HepG2 (cell line): ENCODE measurements around the gene HS6ST1. TPM values are rescaled to one million over a fixed set of nuclear protein-coding genes. Genes with fewer than 3 reads are reported as not detected.

Source experiments
- AKAP8 ChIP-seq: sonication (generic); formaldehyde crosslinking; IDR thresholded peaks from 2 replicates; pipeline ENCODE4 v1.5.1; 2020; ENCODE audit warnings: mild to moderate bottlenecking, missing genetic modification reagents
- HNF4A ChIP-seq: sonication (generic); formaldehyde crosslinking; IDR thresholded peaks from 2 replicates; pipeline ENCODE4 v1.4.0; 2020; ENCODE audit warnings: missing genetic modification reagents
- ISL2 ChIP-seq: sonication (generic); formaldehyde crosslinking; IDR thresholded peaks from 2 replicates; pipeline ENCODE4 v1.5.0; 2020; ENCODE audit warnings: missing genetic modification reagents
- MIXL1 ChIP-seq: IDR thresholded peaks from 2 replicates; pipeline ENCODE4 v1.6.1; 2016
- MTF2 ChIP-seq: sonication (generic); formaldehyde crosslinking; IDR thresholded peaks from 2 replicates; pipeline ENCODE4 v1.5.0; 2020; ENCODE audit warnings: missing genetic modification reagents, borderline replicate concordance
- NR2F6 ChIP-seq, 2 experiments: IDR thresholded peaks; 2 replicates each; pipeline ENCODE4 v1.6.1; 2016; ENCODE audit warnings: antibody characterized with exemption in 1 of 2, mild to moderate bottlenecking in 1 of 2
- PHF21A ChIP-seq: sonication (generic); formaldehyde crosslinking; IDR thresholded peaks from 2 replicates; pipeline ENCODE4 v1.5.0; 2020; ENCODE audit warnings: mild to moderate bottlenecking, missing genetic modification reagents
- RXRB ChIP-seq: IDR thresholded peaks from 2 replicates; pipeline ENCODE4 v1.6.1; 2016; ENCODE audit warnings: borderline replicate concordance, missing genetic modification reagents, missing compliant biosample characterization
- SRY ChIP-seq: sonication (generic); formaldehyde crosslinking; IDR thresholded peaks from 2 replicates; pipeline ENCODE4 v1.8.0; 2022; ENCODE audit warnings: mild to moderate bottlenecking, missing genetic modification reagents
- YEATS2 ChIP-seq: sonication (generic); formaldehyde crosslinking; IDR thresholded peaks from 2 replicates; pipeline ENCODE4 v1.4.0; 2020; ENCODE audit warnings: missing genetic modification reagents, borderline replicate concordance
- ZMYM4 ChIP-seq: sonication (generic); formaldehyde crosslinking; IDR thresholded peaks from 2 replicates; pipeline ENCODE4 v1.8.1; 2023; ENCODE audit warnings: mild to moderate bottlenecking, missing genetic modification reagents
- ZNF20 ChIP-seq: sonication (generic); formaldehyde crosslinking; IDR thresholded peaks from 2 replicates; pipeline ENCODE4 v1.4.0; 2020; ENCODE audit warnings: mild to moderate bottlenecking, moderate library complexity, missing genetic modification reagents
- ZNF343 ChIP-seq: sonication (generic); formaldehyde crosslinking; IDR thresholded peaks from 2 replicates; pipeline ENCODE4 v1.4.0; 2020; ENCODE audit warnings: mild to moderate bottlenecking, missing genetic modification reagents
- ZNF441 ChIP-seq: sonication (generic); formaldehyde crosslinking; IDR thresholded peaks from 2 replicates; pipeline ENCODE4 v1.7.0; 2021; ENCODE audit warnings: missing genetic modification reagents, borderline replicate concordance
- ZNF577 ChIP-seq: sonication (generic); formaldehyde crosslinking; IDR thresholded peaks from 2 replicates; pipeline ENCODE4 v1.4.0; 2020; ENCODE audit warnings: mild to moderate bottlenecking, low read depth, missing genetic modification reagents, borderline replicate concordance
- ZNF749 ChIP-seq: sonication (generic); formaldehyde crosslinking; IDR thresholded peaks from 2 replicates; pipeline ENCODE4 v1.8.0; 2022; ENCODE audit warnings: mild to moderate bottlenecking, missing genetic modification reagents, moderate library complexity, borderline replicate concordance
- ZSCAN20 ChIP-seq: sonication (generic); formaldehyde crosslinking; IDR thresholded peaks from 2 replicates; pipeline ENCODE4 v1.4.0; 2020; ENCODE audit warnings: missing genetic modification reagents, mild to moderate bottlenecking, borderline replicate concordance
- polyA plus RNA-seq, 8 experiments: library from polyadenylated mRNA; depleted of rRNA in 3 of 8; stranded (reverse) in 7 of 8; unstranded in 1 of 8; fragments of >200 nt; fragmentation: Illumina TruSeq in 4 of 8; extraction: Trizol in 4 of 8; gene quantifications; 2 replicates each; pipeline versions ENCODE4 v1.2.1 to v1.2.3, GENCODE V29; 2011 to 2016; ENCODE audit warnings: low read depth in 4 of 8, missing spikeins in 1 of 8, mixed read lengths in 1 of 8; ENCODE audit not compliant: insufficient read depth in 1 of 8
- total RNA-seq, 5 experiments: library from RNA; depleted of rRNA; stranded (reverse); fragments of >200 nt; fragmentation: Illumina TruSeq; extraction: Trizol; gene quantifications; 2 replicates each; pipeline ENCODE4 v1.2.3, GENCODE V29; 2016; ENCODE audit warnings: low read depth in 1 of 5
- TF ChIP-seq, protein P1 (sequence below): sonication (generic); formaldehyde crosslinking; IDR thresholded peaks from 2 replicates; pipeline ENCODE4 v1.4.0; 2020; ENCODE audit warnings: missing genetic modification reagents, borderline replicate concordance
- TF ChIP-seq, protein P2 (sequence below): sonication (generic); formaldehyde crosslinking; IDR thresholded peaks from 2 replicates; pipeline ENCODE4 v1.4.0; 2020; ENCODE audit warnings: missing genetic modification reagents
- TF ChIP-seq, protein P3 (sequence below): sonication (generic); formaldehyde crosslinking; conservative IDR thresholded peaks from 2 replicates; pipeline ENCODE4 v1.8.0; 2022; ENCODE audit warnings: mild to moderate bottlenecking, moderate library complexity, missing genetic modification reagents
- TF ChIP-seq, protein P4 (sequence below): sonication (generic); formaldehyde crosslinking; IDR thresholded peaks from 2 replicates; pipeline ENCODE4 v1.5.0; 2020; ENCODE audit warnings: mild to moderate bottlenecking, missing genetic modification reagents

HS6ST1 gene
- total and polyA plus RNA-seq, 2 of the 13 experiments (the other 11 are each of a cell fraction or from before 2014, with no cell fraction given) = 34.5 to 84.6 TPM

DNA sequence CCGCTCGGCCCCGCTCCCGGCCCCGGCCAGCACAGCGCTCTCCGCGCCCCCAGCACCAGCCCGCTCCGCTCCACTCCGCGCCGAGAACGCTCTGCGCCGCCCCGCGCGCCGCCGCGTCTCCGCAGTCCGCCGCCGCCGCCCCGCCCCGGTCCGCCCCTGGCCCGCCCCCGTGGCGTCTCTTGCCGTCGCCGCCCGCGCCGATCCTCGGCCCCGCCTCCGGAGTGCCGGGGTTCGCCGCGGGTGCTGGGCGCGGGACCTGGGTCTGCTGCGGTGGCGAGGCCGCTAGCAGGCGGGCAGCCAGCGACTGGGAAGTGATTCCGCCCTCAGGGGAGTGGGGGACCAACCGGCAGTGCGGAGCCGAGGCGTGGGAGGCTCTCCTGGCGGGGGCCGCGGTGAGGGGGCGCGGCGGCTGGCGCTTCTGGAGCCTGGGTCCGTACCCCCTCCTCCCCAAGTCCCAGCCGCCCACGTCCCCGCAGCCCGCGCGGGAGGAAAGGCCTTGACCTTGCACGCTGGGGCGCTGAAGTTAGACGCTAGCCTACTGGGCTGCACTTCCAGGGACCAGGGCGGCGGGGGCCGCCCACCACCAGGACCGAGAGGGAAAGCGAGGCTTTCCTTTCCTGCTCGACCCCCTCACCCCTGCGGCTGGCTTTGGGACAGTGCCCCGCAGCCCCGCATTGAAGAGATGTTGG lies at the start of gene HS6ST1 (continued):
- TF ChIP-seq, protein P1, sequence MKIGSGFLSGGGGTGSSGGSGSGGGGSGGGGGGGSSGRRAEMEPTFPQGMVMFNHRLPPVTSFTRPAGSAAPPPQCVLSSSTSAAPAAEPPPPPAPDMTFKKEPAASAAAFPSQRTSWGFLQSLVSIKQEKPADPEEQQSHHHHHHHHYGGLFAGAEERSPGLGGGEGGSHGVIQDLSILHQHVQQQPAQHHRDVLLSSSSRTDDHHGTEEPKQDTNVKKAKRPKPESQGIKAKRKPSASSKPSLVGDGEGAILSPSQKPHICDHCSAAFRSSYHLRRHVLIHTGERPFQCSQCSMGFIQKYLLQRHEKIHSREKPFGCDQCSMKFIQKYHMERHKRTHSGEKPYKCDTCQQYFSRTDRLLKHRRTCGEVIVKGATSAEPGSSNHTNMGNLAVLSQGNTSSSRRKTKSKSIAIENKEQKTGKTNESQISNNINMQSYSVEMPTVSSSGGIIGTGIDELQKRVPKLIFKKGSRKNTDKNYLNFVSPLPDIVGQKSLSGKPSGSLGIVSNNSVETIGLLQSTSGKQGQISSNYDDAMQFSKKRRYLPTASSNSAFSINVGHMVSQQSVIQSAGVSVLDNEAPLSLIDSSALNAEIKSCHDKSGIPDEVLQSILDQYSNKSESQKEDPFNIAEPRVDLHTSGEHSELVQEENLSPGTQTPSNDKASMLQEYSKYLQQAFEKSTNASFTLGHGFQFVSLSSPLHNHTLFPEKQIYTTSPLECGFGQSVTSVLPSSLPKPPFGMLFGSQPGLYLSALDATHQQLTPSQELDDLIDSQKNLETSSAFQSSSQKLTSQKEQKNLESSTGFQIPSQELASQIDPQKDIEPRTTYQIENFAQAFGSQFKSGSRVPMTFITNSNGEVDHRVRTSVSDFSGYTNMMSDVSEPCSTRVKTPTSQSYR (CRISPR knock-in tag) = peak; percentile 46; the same call in 1 of the 2 replicates
- no peak for TF ChIP-seq AKAP8
- peak; percentile 14; the same call in 1 of the 2 replicates for TF ChIP-seq HNF4A (CRISPR knock-in tag)
- TF ChIP-seq, protein P2, sequence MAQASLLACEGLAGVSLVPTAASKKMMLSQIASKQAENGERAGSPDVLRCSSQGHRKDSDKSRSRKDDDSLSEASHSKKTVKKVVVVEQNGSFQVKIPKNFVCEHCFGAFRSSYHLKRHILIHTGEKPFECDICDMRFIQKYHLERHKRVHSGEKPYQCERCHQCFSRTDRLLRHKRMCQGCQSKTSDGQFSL (CRISPR knock-in tag) = peak; percentile 45; the same call in 1 of the 2 replicates
- TF ChIP-seq MTF2 = no peak
- TF ChIP-seq, protein P3, sequence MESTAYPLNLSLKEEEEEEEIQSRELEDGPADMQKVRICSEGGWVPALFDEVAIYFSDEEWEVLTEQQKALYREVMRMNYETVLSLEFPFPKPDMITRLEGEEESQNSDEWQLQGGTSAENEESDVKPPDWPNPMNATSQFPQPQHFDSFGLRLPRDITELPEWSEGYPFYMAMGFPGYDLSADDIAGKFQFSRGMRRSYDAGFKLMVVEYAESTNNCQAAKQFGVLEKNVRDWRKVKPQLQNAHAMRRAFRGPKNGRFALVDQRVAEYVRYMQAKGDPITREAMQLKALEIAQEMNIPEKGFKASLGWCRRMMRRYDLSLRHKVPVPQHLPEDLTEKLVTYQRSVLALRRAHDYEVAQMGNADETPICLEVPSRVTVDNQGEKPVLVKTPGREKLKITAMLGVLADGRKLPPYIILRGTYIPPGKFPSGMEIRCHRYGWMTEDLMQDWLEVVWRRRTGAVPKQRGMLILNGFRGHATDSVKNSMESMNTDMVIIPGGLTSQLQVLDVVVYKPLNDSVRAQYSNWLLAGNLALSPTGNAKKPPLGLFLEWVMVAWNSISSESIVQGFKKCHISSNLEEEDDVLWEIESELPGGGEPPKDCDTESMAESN (CRISPR knock-in tag) = peak; percentile 86
- 0 out of 2 replicates have a peak, but pooled peaks have one; percentile 46 for TF ChIP-seq ZMYM4 (CRISPR knock-in tag)
- TF ChIP-seq NR2F6 (IDR thresholded peaks at IDR 0.05) = 0 out of 2 replicates have a peak, but pooled peaks have one; percentile 13
- TF ChIP-seq NR2F6 (CRISPR knock-in tag; IDR thresholded peaks at IDR 0.05) = 0 out of 2 replicates have a peak, but pooled peaks have one; percentile 57
- TF ChIP-seq YEATS2 = no peak
- 0 out of 2 replicates have a peak, but pooled peaks have one; percentile 12 for TF ChIP-seq MIXL1
- TF ChIP-seq ZNF749 (CRISPR knock-in tag) = 0 out of 2 replicates have a peak, but pooled peaks have one; percentile 26
- 0 out of 2 replicates have a peak, but pooled peaks have one; percentile 64 for TF ChIP-seq ISL2 (CRISPR knock-in tag)
- TF ChIP-seq ZNF343 (CRISPR knock-in tag) = 0 out of 2 replicates have a peak, but pooled peaks have one; percentile 65
- TF ChIP-seq SRY (CRISPR knock-in tag) = peak; percentile 35; the same call in 1 of the 2 replicates
- TF ChIP-seq ZSCAN20 = peak; percentile 55; the same call in 1 of the 2 replicates
- TF ChIP-seq RXRB (CRISPR knock-in tag) = peak; percentile 59
- TF ChIP-seq ZNF20 (CRISPR knock-in tag) = no peak
- TF ChIP-seq PHF21A (CRISPR knock-in tag) = 0 out of 2 replicates have a peak, but pooled peaks have one; percentile 16
- TF ChIP-seq ZNF577 (CRISPR knock-in tag) = no peak
- peak; percentile 61 for TF ChIP-seq ZNF441
- TF ChIP-seq, protein P4, sequence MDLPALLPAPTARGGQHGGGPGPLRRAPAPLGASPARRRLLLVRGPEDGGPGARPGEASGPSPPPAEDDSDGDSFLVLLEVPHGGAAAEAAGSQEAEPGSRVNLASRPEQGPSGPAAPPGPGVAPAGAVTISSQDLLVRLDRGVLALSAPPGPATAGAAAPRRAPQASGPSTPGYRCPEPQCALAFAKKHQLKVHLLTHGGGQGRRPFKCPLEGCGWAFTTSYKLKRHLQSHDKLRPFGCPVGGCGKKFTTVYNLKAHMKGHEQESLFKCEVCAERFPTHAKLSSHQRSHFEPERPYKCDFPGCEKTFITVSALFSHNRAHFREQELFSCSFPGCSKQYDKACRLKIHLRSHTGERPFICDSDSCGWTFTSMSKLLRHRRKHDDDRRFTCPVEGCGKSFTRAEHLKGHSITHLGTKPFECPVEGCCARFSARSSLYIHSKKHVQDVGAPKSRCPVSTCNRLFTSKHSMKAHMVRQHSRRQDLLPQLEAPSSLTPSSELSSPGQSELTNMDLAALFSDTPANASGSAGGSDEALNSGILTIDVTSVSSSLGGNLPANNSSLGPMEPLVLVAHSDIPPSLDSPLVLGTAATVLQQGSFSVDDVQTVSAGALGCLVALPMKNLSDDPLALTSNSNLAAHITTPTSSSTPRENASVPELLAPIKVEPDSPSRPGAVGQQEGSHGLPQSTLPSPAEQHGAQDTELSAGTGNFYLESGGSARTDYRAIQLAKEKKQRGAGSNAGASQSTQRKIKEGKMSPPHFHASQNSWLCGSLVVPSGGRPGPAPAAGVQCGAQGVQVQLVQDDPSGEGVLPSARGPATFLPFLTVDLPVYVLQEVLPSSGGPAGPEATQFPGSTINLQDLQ = 0 out of 2 replicates have a peak, but pooled peaks have one; percentile 30
